GM12878 (cell line): Measurements from ENCODE around the gene GPBP1L1. TPM values are rescaled to one million over a fixed set of nuclear protein-coding genes. Genes with fewer than 3 reads are reported as not detected.

Experiments
- ATAC-seq: fragments of 200-7000 bp; cut with Tn5 transposase; 3 replicates; pipeline ENCODE4 v1.9.1; 2020; ENCODE audit warnings: mild to moderate bottlenecking, moderate library complexity
- BruUV-seq: library from RNA; stranded (reverse); fragments of 400-500 nt; replicated peaks from 2 replicates; lab custom pipeline; 2021; lab: Mats Ljungman, UMichigan
- CTCF ChIA-PET: fragments of 300-600 bp; sonication (Branson Sonifier 250); formaldehyde crosslinking; extraction: SDS; loops from one replicate; lab custom pipeline; 2021; ENCODE audit warnings: inconsistent platforms; lab: Yijun Ruan, JAX
- POLR2A ChIA-PET: fragments of 350-600 bp; formaldehyde crosslinking; extraction: SDS; loops from one replicate; lab custom pipeline; 2021; ENCODE audit warnings: inconsistent platforms; lab: Charles Lee
- RAD21 ChIA-PET: fragments of 300-600 bp; sonication (Branson Sonifier 250); formaldehyde crosslinking; loops from one replicate; lab custom pipeline; 2023; ENCODE audit warnings: antibody characterized with exemption; ENCODE audit not compliant: unreplicated experiment; lab: Charles Lee
- SMC1A ChIA-PET: fragments of 300-600 bp; sonication (Branson Sonifier 250); formaldehyde crosslinking; loops from one replicate; lab custom pipeline; 2023; ENCODE audit not compliant: unreplicated experiment, uncharacterized antibody; lab: Charles Lee
- DNase-seq: peaks from one replicate; pipeline ENCODE4 v3.0.0-alpha.2; 2011; ENCODE audit warnings: low read depth, low spot score
- FAIRE-seq: peaks from 3 replicates; lab custom pipeline; 2011; peaks lifted over from hg19 to GRCh38; lab: Jason Lieb, UNC
- H2AFZ ChIP-seq: 2 replicates; pipeline ENCODE4 v1.6.0; 2011; ENCODE audit warnings: low read depth, low read length, control low read depth; ENCODE audit not compliant: control insufficient read depth
- H3K27ac ChIP-seq: 2 replicates; pipeline ENCODE4 v1.5.1; 2011; ENCODE audit warnings: control low read depth; ENCODE audit not compliant: control insufficient read depth, insufficient read depth
- H3K27me3 ChIP-seq, 2 experiments: replicated peaks in 1 of 2; 2 replicates each; pipeline versions ENCODE4 v1.6.0 to v1.6.1; 2011; ENCODE audit warnings: low read length in 1 of 2; ENCODE audit not compliant: control insufficient read depth in 2 of 2, insufficient read depth in 2 of 2
- H3K36me3 ChIP-seq, 2 experiments: 2 replicates each; pipeline ENCODE4 v1.5.1; 2011; ENCODE audit warnings: low read length in 1 of 2; ENCODE audit not compliant: control insufficient read depth in 2 of 2, insufficient read depth in 2 of 2
- H3K4me1 ChIP-seq: 2 replicates; pipeline ENCODE4 v1.6.1; 2011; ENCODE audit warnings: mild to moderate bottlenecking, low read length, moderate library complexity, mixed read lengths; ENCODE audit not compliant: control insufficient read depth, insufficient read depth
- H3K4me2 ChIP-seq: 2 replicates; pipeline ENCODE4 v1.6.0; 2011; ENCODE audit warnings: control low read depth; ENCODE audit not compliant: control insufficient read depth, insufficient read depth
- H3K4me3 ChIP-seq: fragments of 200-600 bp; sonication (generic); 2 replicates; pipeline ENCODE4 v1.5.1; 2016
- H3K79me2 ChIP-seq: 2 replicates; pipeline ENCODE4 v1.6.0; 2011; ENCODE audit warnings: low read length; ENCODE audit not compliant: control insufficient read depth, insufficient read depth
- H3K9ac ChIP-seq: 2 replicates; pipeline ENCODE4 v1.8.0; 2011; ENCODE audit warnings: low read length, control low read depth, mixed read lengths; ENCODE audit not compliant: control insufficient read depth, insufficient read depth
- H3K9me3 ChIP-seq: replicated peaks from 3 replicates; pipeline ENCODE4 v1.5.1; 2011; ENCODE audit warnings: mild to moderate bottlenecking, low read length; ENCODE audit not compliant: control insufficient read depth, insufficient read depth
- H4K20me1 ChIP-seq: 2 replicates; pipeline ENCODE4 v1.6.0; 2011; ENCODE audit not compliant: control insufficient read depth, insufficient read depth
- BMI1 ChIP-seq: fragments of 450-650 bp; IDR thresholded peaks from 2 replicates; pipeline ENCODE4 v1.6.1; 2016; ENCODE audit warnings: mild to moderate bottlenecking, moderate library complexity, borderline replicate concordance
- BRCA1 ChIP-seq: IDR thresholded peaks from 2 replicates; pipeline ENCODE4 v1.6.1; 2011; ENCODE audit warnings: low read depth, low read length, improper control_type of control experiment
- CREB1 ChIP-seq: IDR thresholded peaks from 2 replicates; pipeline ENCODE4 v1.6.1; 2012; ENCODE audit warnings: low read depth, mild to moderate bottlenecking, inconsistent platforms
- FOXM1 ChIP-seq: IDR thresholded peaks from 2 replicates; pipeline ENCODE4 v1.6.1; 2012; ENCODE audit warnings: low read depth, mild to moderate bottlenecking, inconsistent platforms, low read length, moderate library complexity
- IRF4 ChIP-seq: IDR thresholded peaks from 2 replicates; pipeline ENCODE4 v1.6.1; 2011; ENCODE audit warnings: low read depth, low read length
- MXI1 ChIP-seq: fragments of 150-350 bp; IDR thresholded peaks from 2 replicates; pipeline ENCODE4 v1.6.1; 2011; ENCODE audit warnings: low read depth, mild to moderate bottlenecking, inconsistent platforms, low read length, improper control_type of control experiment
- POLR2A ChIP-seq: IDR thresholded peaks from 2 replicates; pipeline ENCODE4 v1.6.1; 2011; ENCODE audit warnings: low read depth, mild to moderate bottlenecking, low read length
- POLR2AphosphoS5 ChIP-seq: IDR thresholded peaks from 2 replicates; pipeline ENCODE4 v1.6.1; 2011; ENCODE audit warnings: mild to moderate bottlenecking, low read length, inconsistent platforms
- RCOR1 ChIP-seq: conservative IDR thresholded peaks from 2 replicates; pipeline ENCODE4 v1.6.1; 2012; ENCODE audit warnings: low read depth, low read length, improper control_type of control experiment
- TAF1 ChIP-seq: IDR thresholded peaks from 2 replicates; pipeline ENCODE4 v1.6.1; 2011; ENCODE audit warnings: mild to moderate bottlenecking, low read depth, low read length, borderline replicate concordance
- TCF12 ChIP-seq: IDR thresholded peaks from 2 replicates; pipeline ENCODE4 v1.6.1; 2011; ENCODE audit warnings: low read depth, mild to moderate bottlenecking, low read length
- TCF3 ChIP-seq: IDR thresholded peaks from 2 replicates; pipeline ENCODE4 v1.6.1; 2012; ENCODE audit warnings: low read depth, mild to moderate bottlenecking, low read length, borderline replicate concordance; ENCODE audit not compliant: insufficient read depth
- WRNIP1 ChIP-seq: IDR thresholded peaks from 2 replicates; pipeline ENCODE4 v1.6.1; 2011; ENCODE audit warnings: low read depth, low read length, improper control_type of control experiment, borderline replicate concordance
- WGBS: methylation state at CpG from one replicate; pipeline ENCODE4 v1.1.6; 2016; ENCODE audit warnings: low lambda C conversion rate; ENCODE audit not compliant: insufficient replicate concordance, insufficient coverage; ENCODE audit errors: missing lambda C conversion rate; 5-methylcytosine and 5-hydroxymethylcytosine counted together
- in situ Hi-C: fragments of 300-500 bp; cut with MboI; formaldehyde crosslinking; loops from 9 replicates; pipeline ENCODE4 v1.14.3; 2018; ENCODE audit warnings: mixed read lengths
- intact Hi-C: fragments of 100-400 bp; cut with micrococcal nuclease; formaldehyde crosslinking; loops from one replicate; pipeline ENCODE4 v1.14.2; 2022; ENCODE audit not compliant: unreplicated experiment
- polyA plus RNA-seq, 11 experiments: library from polyadenylated mRNA; depleted of rRNA in 4 of 11; unstranded in 6 of 11; stranded (reverse) in 5 of 11; fragments of >200 nt; fragmentation: Nextera tagmentation in 4 of 11; fragmentation: Illumina TruSeq in 1 of 11; extraction: Ambion mirVana in 4 of 11; extraction: Trizol in 1 of 11; gene quantifications; 1 replicate in 1 of 11; 2 replicates in 10 of 11; pipeline versions ENCODE4 v1.2.1 to v1.2.3, GENCODE V29; 2011 to 2016; ENCODE audit warnings: inconsistent platforms in 2 of 11, missing spikeins in 2 of 11, low read depth in 1 of 11
- total RNA-seq, 4 experiments: library from RNA; depleted of rRNA in 3 of 4; stranded (reverse); fragments of >200 nt in 3 of 4; fragmentation: Illumina TruSeq in 1 of 4; extraction: Trizol in 1 of 4; gene quantifications; 2 replicates each; pipeline versions ENCODE4 v1.2.1 to v1.2.3, GENCODE V29; 2013 to 2021
- TF ChIP-seq, protein P1 (sequence below): fragments of 450-650 bp; formaldehyde crosslinking; IDR thresholded peaks from 2 replicates; pipeline ENCODE4 v1.5.0; 2022; ENCODE audit warnings: mild to moderate bottlenecking, missing genetic modification characterization
- TF ChIP-seq, protein P2 (sequence below): fragments of 450-650 bp; IDR thresholded peaks from 2 replicates; pipeline ENCODE4 v1.6.1; 2018; ENCODE audit warnings: borderline replicate concordance, mild to moderate bottlenecking; ENCODE audit not compliant: partially characterized antibody
- TF ChIP-seq, protein P3 (sequence below): IDR thresholded peaks from 2 replicates; pipeline ENCODE4 v1.6.1; 2011; ENCODE audit warnings: borderline replicate concordance, low read depth, mild to moderate bottlenecking, moderate library complexity, low read length; ENCODE audit not compliant: insufficient read depth, poor library complexity, severe bottlenecking

GPBP1L1 gene
- total and polyA plus RNA-seq, 10 of the 15 experiments (the other 5 are each of a cell fraction or from before 2014, with no cell fraction given) = 37.3 to 91.6 (median 81.2) TPM

DNA sequence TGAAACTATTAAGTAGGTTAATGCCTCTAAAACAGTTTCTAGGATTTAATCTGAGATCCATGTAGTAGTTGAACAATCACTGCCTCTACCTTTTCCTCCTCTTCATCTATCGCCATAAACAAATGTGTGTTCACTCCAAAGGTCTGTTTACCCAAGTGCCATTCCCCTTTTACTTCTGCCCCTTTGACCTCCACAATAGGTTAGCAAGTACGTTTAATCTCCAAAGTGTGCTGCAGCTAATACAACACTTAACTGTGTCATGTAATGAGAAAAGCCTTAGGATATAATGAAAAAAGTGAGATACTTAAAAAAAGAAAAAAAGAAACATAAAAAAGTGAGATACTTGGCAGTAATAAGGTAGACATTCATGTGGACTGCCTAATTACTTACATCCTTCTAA, 28.2 kb downstream of the GPBP1L1 start (continued):
- TF ChIP-seq, protein P1, sequence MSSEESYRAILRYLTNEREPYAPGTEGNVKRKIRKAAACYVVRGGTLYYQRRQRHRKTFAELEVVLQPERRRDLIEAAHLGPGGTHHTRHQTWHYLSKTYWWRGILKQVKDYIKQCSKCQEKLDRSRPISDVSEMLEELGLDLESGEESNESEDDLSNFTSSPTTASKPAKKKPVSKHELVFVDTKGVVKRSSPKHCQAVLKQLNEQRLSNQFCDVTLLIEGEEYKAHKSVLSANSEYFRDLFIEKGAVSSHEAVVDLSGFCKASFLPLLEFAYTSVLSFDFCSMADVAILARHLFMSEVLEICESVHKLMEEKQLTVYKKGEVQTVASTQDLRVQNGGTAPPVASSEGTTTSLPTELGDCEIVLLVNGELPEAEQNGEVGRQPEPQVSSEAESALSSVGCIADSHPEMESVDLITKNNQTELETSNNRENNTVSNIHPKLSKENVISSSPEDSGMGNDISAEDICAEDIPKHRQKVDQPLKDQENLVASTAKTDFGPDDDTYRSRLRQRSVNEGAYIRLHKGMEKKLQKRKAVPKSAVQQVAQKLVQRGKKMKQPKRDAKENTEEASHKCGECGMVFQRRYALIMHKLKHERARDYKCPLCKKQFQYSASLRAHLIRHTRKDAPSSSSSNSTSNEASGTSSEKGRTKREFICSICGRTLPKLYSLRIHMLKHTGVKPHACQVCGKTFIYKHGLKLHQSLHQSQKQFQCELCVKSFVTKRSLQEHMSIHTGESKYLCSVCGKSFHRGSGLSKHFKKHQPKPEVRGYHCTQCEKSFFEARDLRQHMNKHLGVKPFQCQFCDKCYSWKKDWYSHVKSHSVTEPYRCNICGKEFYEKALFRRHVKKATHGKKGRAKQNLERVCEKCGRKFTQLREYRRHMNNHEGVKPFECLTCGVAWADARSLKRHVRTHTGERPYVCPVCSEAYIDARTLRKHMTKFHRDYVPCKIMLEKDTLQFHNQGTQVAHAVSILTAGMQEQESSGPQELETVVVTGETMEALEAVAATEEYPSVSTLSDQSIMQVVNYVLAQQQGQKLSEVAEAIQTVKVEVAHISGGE (CRISPR knock-in tag) = no peak
- TF ChIP-seq POLR2AphosphoS5 (no peak), BRCA1 (no peak), TCF3 (no peak)

DNA sequence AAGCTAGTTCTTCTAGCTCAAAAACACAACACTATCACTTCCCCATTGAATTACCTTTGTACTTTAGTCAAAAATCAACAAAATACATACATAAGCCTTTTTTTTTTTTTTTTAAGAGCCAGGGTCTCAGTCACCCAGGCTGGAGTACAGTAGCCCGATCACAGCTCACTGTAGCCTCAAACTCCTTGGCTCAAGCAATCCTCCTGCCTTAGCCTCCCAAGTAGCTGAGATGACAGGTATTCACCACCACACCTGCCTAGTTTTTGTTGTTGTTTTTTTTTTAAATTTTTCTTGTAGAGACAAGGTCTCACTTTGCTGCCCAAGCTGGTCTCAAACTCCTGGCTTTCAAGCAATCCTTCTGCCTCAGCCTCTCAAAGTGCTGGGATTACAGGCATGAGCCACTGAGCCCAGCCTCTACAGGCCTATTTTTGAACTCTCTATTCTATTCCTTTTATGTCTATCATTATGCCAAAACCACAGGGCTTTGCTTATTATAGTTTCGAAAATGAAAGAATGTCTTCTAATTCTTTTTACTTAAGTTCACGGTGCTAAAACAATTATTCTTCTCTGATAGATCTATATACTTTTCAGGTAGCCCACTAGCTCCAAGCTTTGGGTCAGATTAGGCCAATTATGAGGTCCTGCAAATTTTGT, 29.6 kb downstream of the GPBP1L1 start:
- H3K4me3 ChIP-seq = no peak overlapping the region
- intact Hi-C loops (no loop called here), in situ Hi-C loops (no loop called here)
- ChIA-PET CTCF (interaction anchor here (0.6 to 1.5 kb wide), 3 partner anchors 18 to 522 kb away, joined by 3 to 5 read pairs (median 3); no protein-coding TSS in a partner anchor), POLR2A (interaction anchor here (0.6 to 1.0 kb wide), 3 partner anchors 22 to 79 kb away, joined by 5 to 7 read pairs (median 5); no protein-coding TSS in a partner anchor), RAD21 (no interaction called here), SMC1A (interaction anchor here (0.5 to 2.0 kb wide), 3 partner anchors 12 to 27 kb away, joined by 3 to 13 read pairs (median 6); no protein-coding TSS in a partner anchor)
- no peaks in the 10 kb centered on the region for H3K4me1 ChIP-seq
- H4K20me1 ChIP-seq = no peaks in the 10 kb centered on the region
- no peaks in the 10 kb centered on the region for H3K9me3 ChIP-seq
- no peak for DNase-seq
- peaks cover 16 to 55% of the 10 kb centered on the region in 2 experiments for H3K36me3 ChIP-seq
- 93% methylated on average over 3 of the region's 3 CpGs for WGBS
- H3K4me2 ChIP-seq = no peak overlapping the region
- FAIRE-seq = no peak
- ATAC-seq = no peak
- H3K79me2 ChIP-seq = peaks cover 4% of the 10 kb centered on the region
- no peak overlapping the region for H3K9ac ChIP-seq
- H3K27me3 ChIP-seq = no peaks in the 10 kb centered on the region
- no TSS peak for BruUV-seq
- no peak overlapping the region for H2AFZ ChIP-seq
- H3K27ac ChIP-seq = no peak overlapping the region
- TF ChIP-seq IRF4 = no peak
- TF ChIP-seq POLR2A = no peak
- TF ChIP-seq, protein P2, sequence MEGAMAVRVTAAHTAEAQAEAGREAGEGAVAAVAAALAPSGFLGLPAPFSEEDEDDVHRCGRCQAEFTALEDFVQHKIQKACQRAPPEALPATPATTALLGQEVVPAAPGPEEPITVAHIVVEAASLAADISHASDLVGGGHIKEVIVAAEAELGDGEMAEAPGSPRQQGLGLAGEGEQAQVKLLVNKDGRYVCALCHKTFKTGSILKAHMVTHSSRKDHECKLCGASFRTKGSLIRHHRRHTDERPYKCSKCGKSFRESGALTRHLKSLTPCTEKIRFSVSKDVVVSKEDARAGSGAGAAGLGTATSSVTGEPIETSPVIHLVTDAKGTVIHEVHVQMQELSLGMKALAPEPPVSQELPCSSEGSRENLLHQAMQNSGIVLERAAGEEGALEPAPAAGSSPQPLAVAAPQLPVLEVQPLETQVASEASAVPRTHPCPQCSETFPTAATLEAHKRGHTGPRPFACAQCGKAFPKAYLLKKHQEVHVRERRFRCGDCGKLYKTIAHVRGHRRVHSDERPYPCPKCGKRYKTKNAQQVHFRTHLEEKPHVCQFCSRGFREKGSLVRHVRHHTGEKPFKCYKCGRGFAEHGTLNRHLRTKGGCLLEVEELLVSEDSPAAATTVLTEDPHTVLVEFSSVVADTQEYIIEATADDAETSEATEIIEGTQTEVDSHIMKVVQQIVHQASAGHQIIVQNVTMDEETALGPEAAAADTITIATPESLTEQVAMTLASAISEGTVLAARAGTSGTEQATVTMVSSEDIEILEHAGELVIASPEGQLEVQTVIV = no peak
- TF ChIP-seq CREB1 = no peak
- no peak for TF ChIP-seq RCOR1
- no peak for TF ChIP-seq TAF1
- TF ChIP-seq WRNIP1 = no peak
- TF ChIP-seq, protein P3, sequence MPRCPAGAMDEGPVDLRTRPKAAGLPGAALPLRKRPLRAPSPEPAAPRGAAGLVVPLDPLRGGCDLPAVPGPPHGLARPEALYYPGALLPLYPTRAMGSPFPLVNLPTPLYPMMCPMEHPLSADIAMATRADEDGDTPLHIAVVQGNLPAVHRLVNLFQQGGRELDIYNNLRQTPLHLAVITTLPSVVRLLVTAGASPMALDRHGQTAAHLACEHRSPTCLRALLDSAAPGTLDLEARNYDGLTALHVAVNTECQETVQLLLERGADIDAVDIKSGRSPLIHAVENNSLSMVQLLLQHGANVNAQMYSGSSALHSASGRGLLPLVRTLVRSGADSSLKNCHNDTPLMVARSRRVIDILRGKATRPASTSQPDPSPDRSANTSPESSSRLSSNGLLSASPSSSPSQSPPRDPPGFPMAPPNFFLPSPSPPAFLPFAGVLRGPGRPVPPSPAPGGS = no peak
- no peak for TF ChIP-seq TCF12
- no peak for TF ChIP-seq BMI1
- TF ChIP-seq FOXM1 = no peak
- TF ChIP-seq MXI1 = no peak
